ENCODE measurements around the gene TXLNG.
A peak's percentile ranks its signal among the peaks of the same experiment; 100 is the strongest.

Gene TXLNG

GRCh38 chrX:16786791-16787735, 797 bp downstream of the TXLNG start:
- Histone ChIP-seq H3K4me1 (ENCODE audit: control insufficient read depth, insufficient read depth, low read length) (peaks cover 10% of the 10 kb centered on the region; the same call in 1 of the 2 replicates), H3K9me3 (ENCODE audit: control insufficient read depth, insufficient read depth, low read depth, low read length) (no peaks in the 10 kb centered on the region), H3K36me3 (ENCODE audit: control insufficient read depth in 2 of 2, insufficient read depth in 1 of 2, low read length in 2 of 2) (peaks cover 19 to 22% of the 10 kb centered on the region in 2 experiments), H3K27ac (ENCODE audit: extremely low read depth, low read depth, low read length) (peak overlapping the region; percentile 62; the same call in 1 of the 2 replicates), H3K4me3 (ENCODE audit: low read depth, low read length) (peak overlapping the region; percentile 76)
- ChIA-PET POLR2A (interaction anchor here (0.7 kb wide), 3 partner anchors 14 to 81 kb away, joined by 4 to 6 read pairs (median 4); no protein-coding TSS in a partner anchor), CTCF (interaction anchor here (0.7 to 0.8 kb wide), 2 partner anchors 15 to 296 kb away, joined by 3 to 5 read pairs; no protein-coding TSS in a partner anchor)
- TF ChIP-seq PBX3 (CRISPR knock-in tag; IDR thresholded peaks at IDR 0.05) (0 out of 2 replicates have a peak, but pooled peaks have one; percentile 50), ZNF366 (tag by site-specific recombination; conservative IDR thresholded peaks at IDR 0.05) (0 out of 2 replicates have a peak, but pooled peaks have one; percentile 13), KLF8 (tag by site-specific recombination; IDR thresholded peaks at IDR 0.05) (no peak), INSM2 (tag by site-specific recombination; IDR thresholded peaks at IDR 0.05) (0 out of 2 replicates have a peak, but pooled peaks have one; percentile 1), ZNF26 (tag by site-specific recombination; IDR thresholded peaks at IDR 0.05) (no peak), PATZ1 (tag by site-specific recombination; IDR thresholded peaks at IDR 0.05) (peak; percentile 18; the same call in 1 of the 2 replicates), ZNF843 (tag by site-specific recombination; IDR thresholded peaks at IDR 0.05) (no peak), ZNF37A (tag by site-specific recombination; IDR thresholded peaks at IDR 0.05) (0 out of 2 replicates have a peak, but pooled peaks have one; percentile 14), ZNF148 (tag by site-specific recombination; IDR thresholded peaks at IDR 0.05; ENCODE audit: borderline replicate concordance) (no peak), GLIS2 (tag by site-specific recombination; IDR thresholded peaks at IDR 0.05) (0 out of 2 replicates have a peak, but pooled peaks have one; percentile 15), ZBTB48 (tag by site-specific recombination; IDR thresholded peaks at IDR 0.05) (peak; percentile 97), ZNF600 (tag by site-specific recombination; IDR thresholded peaks at IDR 0.05) (peak; percentile 68), ZIC2 (tag by site-specific recombination; IDR thresholded peaks at IDR 0.05) (0 out of 2 replicates have a peak, but pooled peaks have one; percentile 16), GLIS1 (tag by site-specific recombination; IDR thresholded peaks at IDR 0.05) (peak; percentile 41; the same call in 1 of the 2 replicates), ZNF132 (tag by site-specific recombination; IDR thresholded peaks at IDR 0.05; ENCODE audit: borderline replicate concordance) (no peak), ZNF398 (tag by site-specific recombination; IDR thresholded peaks at IDR 0.05) (peak; percentile 68; the same call in 1 of the 2 replicates), ZFHX2 (tag by site-specific recombination; conservative IDR thresholded peaks at IDR 0.05) (peak; percentile 40), ZBTB20 (tag by site-specific recombination; IDR thresholded peaks at IDR 0.05) (peak; percentile 67), PRDM10 (tag by site-specific recombination; IDR thresholded peaks at IDR 0.05) (0 out of 2 replicates have a peak, but pooled peaks have one; percentile 21), ZNF530 (tag by site-specific recombination; IDR thresholded peaks at IDR 0.05; ENCODE audit: low read depth) (no peak)
